Stimulated activated CD4-positive, alpha-beta T cell treated with anti-CD3 and anti-CD28 coated beads, Interleukin-4, amount 100 ng/mL, for 48 hours (primary cell): ENCODE results near the gene LAMTOR3.
"Not testable (repeated sequence)": the region's sequence is repeated elsewhere in the genome, so short reads cannot be mapped to it uniquely, and the experiment has no call there.

Experiments used
- DNase-seq, 2 donors: peaks; one replicate each; pipeline ENCODE4 v3.0.0-alpha.2; 2020; ENCODE audit warnings: low read depth in 2 of 2

The LAMTOR3 gene

GRCh38 chr4:99832321-99832720 lies 61.9 kb downstream of the LAMTOR3 start:
- no peak for DNase-seq

DNA sequence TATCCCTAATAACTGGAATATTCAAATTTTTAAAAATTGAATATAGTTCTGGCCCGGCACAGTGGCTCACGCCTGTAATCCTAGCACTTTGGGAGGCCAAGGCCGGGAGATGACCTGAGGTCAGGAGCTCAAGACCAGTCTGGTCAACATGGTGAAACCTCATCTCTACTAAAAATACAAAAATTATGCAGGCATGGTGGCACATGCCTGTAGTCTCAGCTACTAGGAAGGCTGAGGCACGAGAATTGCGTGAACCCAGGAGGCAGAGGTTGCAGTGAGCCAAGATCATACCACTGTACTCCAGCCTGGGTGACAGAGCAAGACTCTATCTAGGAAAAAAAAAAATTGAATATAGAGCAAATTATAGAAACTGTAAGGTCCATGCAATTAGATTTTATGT lies 64.2 kb downstream of the LAMTOR3 start:
- DNase-seq: not testable (repeated sequence)

DNA sequence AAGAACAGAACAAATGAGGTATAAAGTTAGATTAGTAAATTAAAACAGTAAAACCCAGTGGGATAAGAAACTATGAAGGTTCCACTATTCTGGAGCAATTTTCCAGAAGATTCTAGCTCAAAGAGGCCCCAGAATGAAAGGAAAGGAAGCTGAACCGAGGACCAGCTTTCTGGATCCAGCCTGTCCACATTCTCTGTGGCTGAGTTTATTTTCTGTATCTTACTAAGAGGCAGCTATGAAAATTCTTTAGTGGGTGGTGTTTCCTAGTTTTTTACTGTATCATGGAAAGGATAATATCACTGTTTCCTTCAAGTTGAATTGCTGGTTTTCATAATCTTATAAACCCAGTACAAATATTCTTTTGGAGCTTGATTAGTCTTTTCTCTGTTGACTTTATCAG lies 65.8 kb downstream of the LAMTOR3 start:
- DNase-seq: no peak
